Measurements from ENCODE around the gene NSMCE1.

NSMCE1 gene

DNA sequence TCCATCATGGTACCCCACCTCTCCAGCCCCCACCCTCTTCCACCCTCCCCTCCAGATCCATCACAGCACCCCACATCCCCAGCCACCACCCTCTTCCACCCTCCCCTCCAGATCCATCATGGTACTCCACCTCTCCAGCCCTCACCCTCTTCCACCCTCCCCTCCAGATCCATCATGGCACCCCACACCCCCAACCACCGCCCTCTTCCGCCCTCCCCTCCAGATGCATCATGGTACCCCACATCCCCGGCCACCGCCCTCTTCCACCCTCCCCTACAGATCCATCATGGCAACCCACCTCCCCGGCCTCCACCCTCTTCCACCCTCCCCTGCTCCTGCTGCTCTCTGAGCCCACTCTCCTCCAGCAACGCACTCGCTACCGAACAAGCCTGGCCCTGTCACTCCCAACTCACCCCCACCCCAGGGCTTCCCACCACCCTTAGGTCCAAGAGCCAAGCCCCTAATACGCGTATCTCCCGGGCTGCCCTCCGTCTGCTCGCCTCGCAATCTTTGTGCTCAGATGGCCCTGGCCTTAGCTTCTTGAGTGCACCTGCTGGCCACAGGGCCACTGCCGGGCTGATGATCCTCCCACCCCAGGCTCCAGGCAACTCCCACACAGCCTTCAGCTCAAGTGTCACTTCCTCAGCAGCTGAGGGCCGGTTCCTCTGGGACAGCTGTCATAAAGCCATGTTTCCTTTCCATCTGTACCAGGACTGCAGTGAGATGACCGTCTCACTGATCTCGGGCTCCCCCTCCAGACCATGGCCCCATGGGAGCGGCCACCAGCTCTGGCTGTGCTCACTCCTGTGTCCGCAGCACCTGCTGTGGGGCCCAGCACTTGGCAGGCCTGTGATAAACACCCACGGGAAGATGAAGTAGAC, 39.7 kb downstream of the NSMCE1 start:
- no peak overlapping the region for H3K27ac ChIP-seq (ENCODE audit: low read depth, low read length)
- H3K4me1 ChIP-seq (ENCODE audit: control insufficient read depth, insufficient read depth, low read length, unreplicated experiment) = no peaks in the 10 kb centered on the region
- H3K79me2 ChIP-seq (ENCODE audit: control insufficient read depth, insufficient read depth, low read length, unreplicated experiment) = no peaks in the 10 kb centered on the region
- no peak overlapping the region for H3K4me3 ChIP-seq (ENCODE audit: low read depth, low read length)
- H2AFZ ChIP-seq (ENCODE audit: low read length, unreplicated experiment) = no peak overlapping the region
- peaks cover 3% of the 10 kb centered on the region; the same call in 1 of the 2 replicates for H3K36me3 ChIP-seq (ENCODE audit: insufficient read depth, low read length)
- no peaks in the 10 kb centered on the region for H3K27me3 ChIP-seq (ENCODE audit: insufficient read depth, low read length)

DNA sequence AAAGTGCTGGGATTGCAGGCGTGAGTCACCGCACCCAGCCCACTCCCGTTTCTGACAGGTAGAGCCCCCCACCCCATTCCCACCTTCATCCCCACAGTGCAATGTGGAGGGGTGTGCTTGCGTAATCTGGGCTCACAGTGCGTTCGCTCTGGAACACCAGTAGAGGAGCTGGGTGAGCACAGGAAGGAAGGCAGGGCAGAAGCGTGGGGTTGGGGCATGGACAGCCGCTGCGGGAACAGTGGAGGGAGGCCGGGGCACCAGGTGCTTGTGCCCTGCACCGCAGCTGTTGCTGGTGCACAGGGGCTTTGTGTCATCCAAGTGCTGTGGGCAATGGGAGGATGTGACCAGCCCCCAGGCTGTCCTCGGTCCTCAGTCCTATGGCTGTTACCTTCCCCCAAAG, 40.5 kb downstream of the NSMCE1 start:
- Histone ChIP-seq H3K36me3 (ENCODE audit: insufficient read depth, low read length) (peaks cover 3% of the 10 kb centered on the region; the same call in 1 of the 2 replicates), H2AFZ (ENCODE audit: low read length, unreplicated experiment) (no peak overlapping the region), H3K27ac (ENCODE audit: low read depth, low read length) (no peak overlapping the region), H3K4me1 (ENCODE audit: control insufficient read depth, insufficient read depth, low read length, unreplicated experiment) (peaks cover 2% of the 10 kb centered on the region), H3K79me2 (ENCODE audit: control insufficient read depth, insufficient read depth, low read length, unreplicated experiment) (no peaks in the 10 kb centered on the region), H3K27me3 (ENCODE audit: insufficient read depth, low read length) (no peaks in the 10 kb centered on the region), H3K4me3 (ENCODE audit: low read depth, low read length) (no peak overlapping the region)

- H3K27ac ChIP-seq (ENCODE audit: low read depth, low read length) = no peak overlapping the region
- H3K79me2 ChIP-seq (ENCODE audit: control insufficient read depth, insufficient read depth, low read length, unreplicated experiment) = no peaks in the 10 kb centered on the region
- no peaks in the 10 kb centered on the region; the same call in 1 of the 2 replicates for H3K36me3 ChIP-seq (ENCODE audit: insufficient read depth, low read length)
- no peak overlapping the region for H2AFZ ChIP-seq (ENCODE audit: low read length, unreplicated experiment)
- no peaks in the 10 kb centered on the region for H3K27me3 ChIP-seq (ENCODE audit: insufficient read depth, low read length)
- H3K4me1 ChIP-seq (ENCODE audit: control insufficient read depth, insufficient read depth, low read length, unreplicated experiment) = peaks cover 10% of the 10 kb centered on the region
- H3K4me3 ChIP-seq (ENCODE audit: low read depth, low read length) = no peak overlapping the region
Observed at GRCh38 chr16:27226976-27227705, 41.4 kb downstream of the NSMCE1 start.

GRCh38 chr16:27226476-27226875, 42.1 kb downstream of the NSMCE1 start:
- Histone ChIP-seq H3K27ac (ENCODE audit: low read depth, low read length) (no peak overlapping the region), H2AFZ (ENCODE audit: low read length, unreplicated experiment) (no peak overlapping the region), H3K4me1 (ENCODE audit: control insufficient read depth, insufficient read depth, low read length, unreplicated experiment) (peaks cover 10% of the 10 kb centered on the region), H3K79me2 (ENCODE audit: control insufficient read depth, insufficient read depth, low read length, unreplicated experiment) (no peaks in the 10 kb centered on the region), H3K36me3 (ENCODE audit: insufficient read depth, low read length) (no peaks in the 10 kb centered on the region), H3K27me3 (ENCODE audit: insufficient read depth, low read length) (no peaks in the 10 kb centered on the region), H3K4me3 (ENCODE audit: low read depth, low read length) (no peak overlapping the region)

GRCh38 chr16:27225536-27226360, 42.8 kb downstream of the NSMCE1 start:
- Histone ChIP-seq H3K79me2 (ENCODE audit: control insufficient read depth, insufficient read depth, low read length, unreplicated experiment) (no peaks in the 10 kb centered on the region), H2AFZ (ENCODE audit: low read length, unreplicated experiment) (no peak overlapping the region), H3K4me3 (ENCODE audit: low read depth, low read length) (no peak overlapping the region), H3K36me3 (ENCODE audit: insufficient read depth, low read length) (no peaks in the 10 kb centered on the region), H3K27ac (ENCODE audit: low read depth, low read length) (no peak overlapping the region), H3K27me3 (ENCODE audit: insufficient read depth, low read length) (no peaks in the 10 kb centered on the region), H3K4me1 (ENCODE audit: control insufficient read depth, insufficient read depth, low read length, unreplicated experiment) (peaks cover 10% of the 10 kb centered on the region)

- H2AFZ ChIP-seq (ENCODE audit: low read length, unreplicated experiment) = no peak overlapping the region
- no peaks in the 10 kb centered on the region for H3K79me2 ChIP-seq (ENCODE audit: control insufficient read depth, insufficient read depth, low read length, unreplicated experiment)
- peaks cover 10% of the 10 kb centered on the region for H3K4me1 ChIP-seq (ENCODE audit: control insufficient read depth, insufficient read depth, low read length, unreplicated experiment)
- H3K36me3 ChIP-seq (ENCODE audit: insufficient read depth, low read length) = no peaks in the 10 kb centered on the region
- H3K4me3 ChIP-seq (ENCODE audit: low read depth, low read length) = no peak overlapping the region
- no peaks in the 10 kb centered on the region for H3K27me3 ChIP-seq (ENCODE audit: insufficient read depth, low read length)
- no peak overlapping the region for H3K27ac ChIP-seq (ENCODE audit: low read depth, low read length)
Observed at GRCh38 chr16:27224741-27225300, 43.8 kb downstream of the NSMCE1 start.

DNA sequence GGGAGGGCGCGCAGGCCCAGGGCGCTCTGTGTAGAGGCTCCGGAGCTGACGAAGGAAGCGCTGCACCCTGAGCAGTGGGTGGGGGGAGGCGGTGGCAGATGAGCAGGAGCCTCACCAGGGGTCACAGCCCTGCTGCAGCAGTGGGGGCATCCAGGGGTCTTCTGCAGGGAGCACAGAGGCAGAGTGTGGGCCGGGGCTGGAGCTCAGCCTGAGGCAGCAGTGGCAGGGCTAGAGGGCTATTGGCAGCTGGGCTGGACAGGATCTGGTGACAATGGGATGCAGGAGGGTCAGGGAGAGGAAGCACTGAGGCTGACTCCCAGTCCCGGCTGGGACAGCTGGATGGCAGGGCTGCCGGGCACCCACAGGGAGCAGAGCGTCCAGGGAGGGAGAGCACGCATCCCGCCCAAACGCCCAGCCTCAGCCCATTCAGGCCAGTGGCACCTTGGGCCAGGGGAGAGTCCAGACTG, 44.3 kb downstream of the NSMCE1 start:
- Histone ChIP-seq H3K27ac (ENCODE audit: low read depth, low read length) (no peak overlapping the region), H3K36me3 (ENCODE audit: insufficient read depth, low read length) (no peaks in the 10 kb centered on the region), H3K4me1 (ENCODE audit: control insufficient read depth, insufficient read depth, low read length, unreplicated experiment) (peaks cover 10% of the 10 kb centered on the region), H3K79me2 (ENCODE audit: control insufficient read depth, insufficient read depth, low read length, unreplicated experiment) (no peaks in the 10 kb centered on the region), H3K4me3 (ENCODE audit: low read depth, low read length) (no peak overlapping the region), H3K27me3 (ENCODE audit: insufficient read depth, low read length) (no peaks in the 10 kb centered on the region), H2AFZ (ENCODE audit: low read length, unreplicated experiment) (no peak overlapping the region)

GRCh38 chr16:27223701-27224100, 44.9 kb downstream of the NSMCE1 start:
- H3K27ac ChIP-seq (ENCODE audit: low read depth, low read length) = no peak overlapping the region
- H3K36me3 ChIP-seq (ENCODE audit: insufficient read depth, low read length) = no peaks in the 10 kb centered on the region
- H2AFZ ChIP-seq (ENCODE audit: low read length, unreplicated experiment) = no peak overlapping the region
- no peak overlapping the region for H3K4me3 ChIP-seq (ENCODE audit: low read depth, low read length)
- H3K79me2 ChIP-seq (ENCODE audit: control insufficient read depth, insufficient read depth, low read length, unreplicated experiment) = no peaks in the 10 kb centered on the region
- peaks cover 10% of the 10 kb centered on the region for H3K4me1 ChIP-seq (ENCODE audit: control insufficient read depth, insufficient read depth, low read length, unreplicated experiment)
- no peaks in the 10 kb centered on the region for H3K27me3 ChIP-seq (ENCODE audit: insufficient read depth, low read length)

GRCh38 chr16:27223226-27223610, 45.4 kb downstream of the NSMCE1 start:
- no peak overlapping the region for H2AFZ ChIP-seq (ENCODE audit: low read length, unreplicated experiment)
- H3K27ac ChIP-seq (ENCODE audit: low read depth, low read length) = no peak overlapping the region
- no peaks in the 10 kb centered on the region for H3K36me3 ChIP-seq (ENCODE audit: insufficient read depth, low read length)

More at GRCh38 chr16:27223226-27223610, 45.4 kb downstream of the NSMCE1 start:
- Histone ChIP-seq H3K4me1 (ENCODE audit: control insufficient read depth, insufficient read depth, low read length, unreplicated experiment) (peaks cover 10% of the 10 kb centered on the region), H3K27me3 (ENCODE audit: insufficient read depth, low read length) (no peaks in the 10 kb centered on the region), H3K79me2 (ENCODE audit: control insufficient read depth, insufficient read depth, low read length, unreplicated experiment) (no peaks in the 10 kb centered on the region), H3K4me3 (ENCODE audit: low read depth, low read length) (no peak overlapping the region)

Data from ACC112 (cell line).